ENCODE data around the gene PPFIBP1. TPM values are rescaled to one million over a fixed set of nuclear protein-coding genes. Genes with fewer than 3 reads are reported as not detected.

PPFIBP1 gene
- total RNA-seq, 4 donors from 2014 or later, result 36.7 to 115 (median 41.5) TPM

DNA sequence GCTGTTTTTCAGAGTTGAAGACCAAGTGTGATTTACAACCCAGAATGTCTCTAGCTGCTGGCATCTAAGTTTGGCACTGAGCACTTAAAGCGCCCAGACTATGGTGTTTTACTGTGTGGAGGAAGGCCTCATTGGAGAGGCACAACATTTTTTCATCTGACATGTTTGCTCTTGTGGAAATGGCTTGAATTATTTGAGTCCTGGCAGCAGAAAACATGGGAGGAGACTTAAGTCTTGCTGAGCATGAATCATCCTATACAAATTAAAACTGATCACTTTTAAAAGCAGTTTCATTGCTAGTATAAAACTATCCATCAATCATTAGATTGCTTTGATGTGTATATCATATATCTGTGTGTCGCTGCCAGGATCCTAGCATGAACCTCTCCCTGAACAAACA is 86.4 kb downstream of the PPFIBP1 start:
- TF ChIP-seq, protein P1, sequence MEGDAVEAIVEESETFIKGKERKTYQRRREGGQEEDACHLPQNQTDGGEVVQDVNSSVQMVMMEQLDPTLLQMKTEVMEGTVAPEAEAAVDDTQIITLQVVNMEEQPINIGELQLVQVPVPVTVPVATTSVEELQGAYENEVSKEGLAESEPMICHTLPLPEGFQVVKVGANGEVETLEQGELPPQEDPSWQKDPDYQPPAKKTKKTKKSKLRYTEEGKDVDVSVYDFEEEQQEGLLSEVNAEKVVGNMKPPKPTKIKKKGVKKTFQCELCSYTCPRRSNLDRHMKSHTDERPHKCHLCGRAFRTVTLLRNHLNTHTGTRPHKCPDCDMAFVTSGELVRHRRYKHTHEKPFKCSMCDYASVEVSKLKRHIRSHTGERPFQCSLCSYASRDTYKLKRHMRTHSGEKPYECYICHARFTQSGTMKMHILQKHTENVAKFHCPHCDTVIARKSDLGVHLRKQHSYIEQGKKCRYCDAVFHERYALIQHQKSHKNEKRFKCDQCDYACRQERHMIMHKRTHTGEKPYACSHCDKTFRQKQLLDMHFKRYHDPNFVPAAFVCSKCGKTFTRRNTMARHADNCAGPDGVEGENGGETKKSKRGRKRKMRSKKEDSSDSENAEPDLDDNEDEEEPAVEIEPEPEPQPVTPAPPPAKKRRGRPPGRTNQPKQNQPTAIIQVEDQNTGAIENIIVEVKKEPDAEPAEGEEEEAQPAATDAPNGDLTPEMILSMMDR (IDR thresholded peaks at IDR 0.05; ENCODE audit: low read depth), result no peak

DNA sequence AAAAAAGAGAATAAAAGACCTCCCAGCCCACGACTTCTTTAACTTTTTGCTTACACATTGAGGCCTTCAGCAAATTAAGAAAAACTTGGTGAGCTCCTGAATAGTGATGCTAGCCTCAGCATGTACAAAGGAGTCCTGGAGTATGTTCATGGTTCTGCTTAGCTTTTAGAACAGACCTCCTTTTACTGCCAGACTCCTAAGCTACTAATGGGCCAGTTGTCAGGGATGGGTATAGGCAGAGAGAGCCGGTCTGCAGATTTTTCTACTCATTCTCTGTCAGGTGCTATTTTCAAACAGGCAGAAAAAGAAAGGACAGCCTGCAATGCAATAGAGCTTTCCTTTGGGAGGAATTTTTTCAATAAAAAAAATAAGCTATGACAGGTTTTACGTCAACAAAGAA is 90.4 kb downstream of the PPFIBP1 start:
- TF ChIP-seq, protein P1 (IDR thresholded peaks at IDR 0.05; ENCODE audit: low read depth), result no peak

DNA sequence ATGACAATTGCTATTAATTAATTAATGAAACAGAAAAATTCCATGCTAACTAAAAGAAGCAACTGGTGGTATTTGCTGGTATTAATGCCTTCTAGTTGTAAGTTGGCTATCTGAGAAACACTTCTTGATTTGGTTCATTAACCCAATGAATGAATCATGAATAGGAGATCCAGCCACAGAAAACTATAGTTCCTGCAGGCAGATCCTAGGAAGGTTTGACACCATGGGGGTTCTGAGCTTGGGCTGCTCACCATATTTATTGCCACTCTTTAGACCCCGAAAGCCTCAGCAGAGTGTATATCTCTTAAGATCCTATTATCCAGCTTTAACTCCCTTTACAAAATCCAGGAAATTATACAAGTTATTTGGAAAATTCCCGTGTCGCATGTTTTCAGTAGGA is 90.9 kb downstream of the PPFIBP1 start:
- TF ChIP-seq, protein P1 (IDR thresholded peaks at IDR 0.05; ENCODE audit: low read depth), result no peak

DNA sequence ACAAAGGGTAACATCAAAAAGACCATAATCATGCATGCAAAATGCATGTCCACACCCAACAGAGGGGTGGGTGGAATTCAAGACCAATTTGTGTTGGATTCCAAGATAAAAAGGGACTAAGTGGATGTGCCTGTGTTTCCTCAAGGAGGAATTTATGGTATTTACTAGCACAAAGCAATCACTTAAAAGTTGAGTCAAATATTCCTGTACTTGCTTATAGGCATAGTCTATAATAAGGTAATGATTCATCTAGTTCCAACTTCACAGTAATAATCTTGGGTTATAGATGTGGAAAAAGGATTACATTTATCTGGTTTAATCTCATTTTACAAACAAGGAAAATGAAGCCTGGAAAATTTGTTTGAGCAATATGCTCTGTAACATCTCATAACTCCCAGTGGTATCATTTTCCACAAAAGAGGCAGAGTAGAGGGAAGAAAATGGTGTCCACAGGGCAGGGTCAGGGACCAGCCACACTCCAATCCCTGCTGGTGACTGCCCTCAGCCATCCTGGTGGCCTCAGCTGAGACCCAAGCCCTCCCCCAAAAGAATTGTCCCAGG is 91.4 kb downstream of the PPFIBP1 start:
- TF ChIP-seq, protein P1 (IDR thresholded peaks at IDR 0.05; ENCODE audit: low read depth), result no peak

DNA sequence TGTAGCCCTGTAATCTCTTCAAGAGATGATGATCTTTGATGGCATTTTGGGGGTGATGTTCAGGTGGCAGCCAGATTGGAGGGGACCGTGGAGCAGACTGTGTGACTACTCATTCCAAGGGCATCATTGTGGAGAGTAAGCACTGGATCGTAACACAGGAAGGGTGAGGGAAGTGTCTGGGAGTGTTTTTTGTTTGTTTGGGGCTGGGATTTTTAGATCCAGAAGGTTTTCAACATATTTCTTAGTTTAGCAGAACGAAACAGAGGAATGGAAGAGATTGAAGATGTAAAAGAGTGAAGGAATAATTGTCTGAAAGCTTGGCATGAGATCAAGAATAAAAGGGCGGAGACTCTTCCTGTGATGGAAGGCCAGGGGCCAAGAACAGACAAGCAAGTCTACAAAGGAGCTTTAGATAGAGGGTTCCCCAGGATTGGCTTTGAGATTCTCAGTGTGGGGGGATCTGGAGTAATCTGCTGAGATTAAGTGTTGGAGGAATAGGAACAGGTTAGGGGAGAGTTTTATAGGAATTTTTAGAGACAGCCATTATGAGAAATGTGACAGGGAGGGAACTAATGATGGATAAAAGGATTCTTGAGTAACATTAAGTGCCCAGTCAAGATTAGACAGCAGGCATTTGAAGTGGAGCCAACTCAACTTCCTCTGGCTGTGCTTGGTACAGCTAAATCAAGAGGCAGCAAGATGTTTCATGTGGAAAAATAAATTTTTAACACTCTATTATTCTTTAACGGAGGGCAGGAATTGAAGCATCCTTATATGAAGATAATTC is 92.5 kb downstream of the PPFIBP1 start:
- TF ChIP-seq, protein P1 (IDR thresholded peaks at IDR 0.05; ENCODE audit: low read depth), result no peak

DNA sequence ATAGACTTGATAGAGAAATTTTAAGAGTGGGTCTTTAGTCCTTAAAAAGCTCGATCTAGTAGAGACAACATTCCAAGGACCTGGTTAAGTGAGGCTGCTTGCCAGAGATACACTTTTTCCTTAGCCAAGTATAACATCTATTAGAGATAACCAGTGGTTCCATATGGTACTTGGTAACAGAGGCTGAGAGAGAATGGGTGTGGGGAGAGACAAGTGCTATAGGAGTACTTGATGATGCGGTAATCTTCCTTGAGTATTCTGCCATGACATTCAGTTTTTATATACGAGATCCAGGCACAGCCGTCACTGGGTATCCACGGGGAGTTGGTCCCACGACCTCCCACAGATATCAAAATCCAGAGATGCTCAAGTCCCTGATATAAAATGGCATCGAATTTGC is 94.8 kb downstream of the PPFIBP1 start:
- TF ChIP-seq, protein P1 (IDR thresholded peaks at IDR 0.05; ENCODE audit: low read depth), result no peak

DNA sequence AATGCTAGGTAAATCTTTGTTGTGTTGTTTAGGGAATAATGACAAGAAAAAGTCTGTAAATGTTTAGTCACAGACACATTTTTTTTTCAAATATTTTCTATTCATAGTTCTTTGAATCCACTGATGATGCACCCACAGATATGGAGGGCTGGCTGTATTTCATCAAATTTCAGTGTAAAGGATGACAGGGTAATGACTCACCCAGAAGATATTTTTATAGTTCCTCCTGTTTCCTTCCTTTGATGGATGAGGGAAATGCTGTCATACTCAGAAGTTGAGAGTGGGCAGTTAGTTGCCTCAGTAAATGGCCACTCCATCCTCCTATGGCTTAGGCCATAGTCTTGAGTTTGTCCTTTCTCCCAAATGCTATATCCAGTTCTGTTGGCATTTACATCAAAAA is 95.3 kb downstream of the PPFIBP1 start:
- TF ChIP-seq, protein P1 (IDR thresholded peaks at IDR 0.05; ENCODE audit: low read depth), result no peak

Data from subcutaneous adipose tissue (tissue), 4 donors.